Activated naive CD8-positive, alpha-beta T cell treated with anti-CD3 and anti-CD28 coated beads, Interleukin-2, amount 50 U/mL, for 24 hours (primary cell): Measurements from ENCODE around the gene SEL1L.
A peak's percentile ranks its signal among the peaks of the same experiment; 100 is the strongest.
"Not testable (repeated sequence)": the region's sequence is repeated elsewhere in the genome, so short reads cannot be mapped to it uniquely, and the experiment has no call there.

Experiments used
- ATAC-seq: fragments of 150-1000 bp; cut with Tn5 transposase; one replicate; pipeline ENCODE4 v1.10.0; 2021
- DNase-seq: peaks from one replicate; pipeline ENCODE4 v3.0.0; 2021
- H3K27ac Mint-ChIP-seq: one replicate; pipeline ENCODE4 v1.8.0; 2021; ENCODE audit warnings: mild to moderate bottlenecking, mixed read lengths
- H3K27me3 Mint-ChIP-seq: one replicate; pipeline ENCODE4 v1.8.0; 2021; ENCODE audit warnings: mixed read lengths
- H3K36me3 Mint-ChIP-seq: one replicate; pipeline ENCODE4 v1.8.0; 2021; ENCODE audit warnings: low read depth, mixed read lengths
- H3K4me1 Mint-ChIP-seq: one replicate; pipeline ENCODE4 v1.8.0; 2021; ENCODE audit warnings: mixed read lengths
- H3K4me3 Mint-ChIP-seq: one replicate; pipeline ENCODE4 v1.8.0; 2021; ENCODE audit warnings: mild to moderate bottlenecking, moderate library complexity, mixed read lengths
- H3K9me3 Mint-ChIP-seq: one replicate; pipeline ENCODE4 v1.8.0; 2021; ENCODE audit warnings: mixed read lengths

Gene SEL1L

DNA sequence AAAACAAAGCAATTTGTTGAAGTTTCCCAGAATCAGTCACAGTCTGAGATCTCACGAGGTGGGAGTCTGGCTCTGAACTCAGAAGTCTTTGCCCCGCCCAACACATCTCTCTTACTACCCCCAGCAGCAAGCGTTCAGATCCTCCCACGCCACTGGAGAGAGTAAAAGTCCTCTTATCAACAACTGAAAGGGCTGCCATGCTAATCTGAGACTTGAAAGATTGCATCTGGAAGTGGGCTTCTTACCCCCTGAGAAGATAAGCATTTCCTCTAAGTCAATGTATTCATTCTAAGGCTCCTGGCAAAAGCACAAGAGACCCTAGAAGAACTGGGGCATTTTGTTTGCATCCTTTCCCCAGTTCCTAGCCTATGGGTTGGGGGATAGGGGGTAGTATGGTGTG lies 99.4 kb downstream of the SEL1L start:
- Mint-ChIP-seq H3K27me3 (peaks cover 68% of the 10 kb centered on the region), H3K4me1 (peaks cover 12% of the 10 kb centered on the region), H3K9me3 (no peaks in the 10 kb centered on the region)

GRCh38 chr14:81433378-81433777 lies 100.3 kb downstream of the SEL1L start:
- Mint-ChIP-seq H3K4me3 (no peak overlapping the region), H3K36me3 (no peaks in the 10 kb centered on the region), H3K27ac (no peak overlapping the region), H3K4me1 (peaks cover 12% of the 10 kb centered on the region), H3K27me3 (peaks cover 64% of the 10 kb centered on the region), H3K9me3 (no peaks in the 10 kb centered on the region)
- DNase-seq (no peak), ATAC-seq (no peak)

More for the DNA sequence above, 99.4 kb downstream of the SEL1L start:
- no peak for ATAC-seq
- DNase-seq = no peak
- H3K4me3 Mint-ChIP-seq = no peak overlapping the region
- H3K36me3 Mint-ChIP-seq = no peaks in the 10 kb centered on the region
- H3K27ac Mint-ChIP-seq = no peak overlapping the region

- Mint-ChIP-seq H3K4me3 (no peak overlapping the region), H3K4me1 (peaks cover 12% of the 10 kb centered on the region), H3K9me3 (no peaks in the 10 kb centered on the region), H3K27me3 (peaks cover 60% of the 10 kb centered on the region), H3K27ac (no peak overlapping the region), H3K36me3 (no peaks in the 10 kb centered on the region)
- ATAC-seq (no peak), DNase-seq (no peak)
Measured at GRCh38 chr14:81432219-81432661, 101.4 kb downstream of the SEL1L start.

- no peak overlapping the region for H3K4me3 Mint-ChIP-seq
- no peaks in the 10 kb centered on the region for H3K9me3 Mint-ChIP-seq
- DNase-seq = no peak
Measured at GRCh38 chr14:81430235-81430634, 103.4 kb downstream of the SEL1L start.

DNA sequence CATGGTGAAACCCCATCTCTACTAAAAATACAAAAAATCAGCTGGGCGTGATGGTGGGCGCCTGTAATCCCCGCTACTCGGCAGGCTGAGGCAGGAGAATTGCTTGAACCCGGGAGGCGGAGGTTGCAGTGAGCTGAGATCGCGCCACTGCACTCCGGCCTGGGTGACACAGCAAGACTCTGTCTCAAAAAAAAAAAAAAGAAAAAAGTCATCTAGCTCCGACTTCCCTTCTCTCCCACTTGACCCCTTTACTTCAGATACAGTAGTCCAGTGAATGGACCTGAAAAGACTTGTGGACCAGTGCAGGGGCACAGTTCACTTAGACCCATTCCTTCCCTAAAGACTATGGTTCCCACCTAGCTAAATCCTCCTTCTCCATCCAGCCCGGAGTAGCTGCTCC lies 103.9 kb downstream of the SEL1L start:
- H3K4me1 Mint-ChIP-seq, ATAC-seq, H3K9me3 Mint-ChIP-seq, H3K36me3 Mint-ChIP-seq, H3K27ac Mint-ChIP-seq, H3K4me3 Mint-ChIP-seq, DNase-seq: not testable (repeated sequence)
- H3K27me3 Mint-ChIP-seq = peaks cover 52% of the 10 kb centered on the region

More at GRCh38 chr14:81430235-81430634, 103.4 kb downstream of the SEL1L start:
- H3K36me3 Mint-ChIP-seq = no peaks in the 10 kb centered on the region
- H3K27me3 Mint-ChIP-seq = peaks cover 57% of the 10 kb centered on the region
- H3K4me1 Mint-ChIP-seq = peaks cover 3% of the 10 kb centered on the region
- H3K27ac Mint-ChIP-seq = no peak overlapping the region
- no peak for ATAC-seq

- Mint-ChIP-seq H3K27me3 (peaks cover 45% of the 10 kb centered on the region), H3K9me3 (no peaks in the 10 kb centered on the region), H3K27ac (no peak overlapping the region), H3K4me3 (no peak overlapping the region), H3K36me3 (no peaks in the 10 kb centered on the region), H3K4me1 (no peaks in the 10 kb centered on the region)
- DNase-seq = no peak
- ATAC-seq = peak; percentile 43
Measured at GRCh38 chr14:81429028-81429427, 104.6 kb downstream of the SEL1L start.

DNA sequence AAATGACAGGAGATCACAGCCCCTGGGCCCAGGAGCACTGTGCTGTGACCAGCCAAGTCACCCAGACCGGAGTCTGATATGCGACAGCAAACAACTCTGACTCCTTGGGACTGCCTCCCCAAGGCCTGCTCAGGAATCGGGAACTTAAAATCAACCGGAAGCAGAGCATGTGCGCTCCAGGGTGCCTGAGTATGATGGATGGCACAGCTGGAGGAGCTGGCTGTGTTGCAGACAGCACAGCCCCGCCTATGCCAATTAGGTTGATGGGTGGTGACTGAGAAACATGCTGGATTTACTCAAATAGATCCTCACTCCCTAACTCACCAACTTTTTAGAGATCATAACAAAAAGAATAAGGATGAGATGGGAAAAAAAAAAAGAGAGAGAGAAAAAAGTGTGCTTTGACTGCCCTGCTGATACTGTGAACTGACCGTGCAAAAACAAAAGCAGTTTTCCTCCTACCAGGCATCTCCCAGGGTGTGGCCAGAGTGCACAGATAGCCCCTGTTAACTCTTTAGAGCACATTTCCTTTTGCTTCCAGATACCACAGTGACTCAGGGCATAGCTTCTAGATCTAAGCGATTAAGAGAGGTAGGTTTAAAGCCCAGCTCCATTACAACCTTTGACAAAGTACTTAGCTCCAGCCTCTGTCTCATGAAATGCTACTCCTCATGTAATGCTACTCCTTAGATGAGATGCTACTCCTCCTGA lies 106.2 kb downstream of the SEL1L start:
- H3K9me3 Mint-ChIP-seq = no peaks in the 10 kb centered on the region
- no peak overlapping the region for H3K27ac Mint-ChIP-seq
- no peak for ATAC-seq
- H3K36me3 Mint-ChIP-seq = no peaks in the 10 kb centered on the region
- H3K27me3 Mint-ChIP-seq = peaks cover 30% of the 10 kb centered on the region
- no peaks in the 10 kb centered on the region for H3K4me1 Mint-ChIP-seq
- no peak overlapping the region for H3K4me3 Mint-ChIP-seq
- no peak for DNase-seq

- Mint-ChIP-seq H3K27me3 (peaks cover 13% of the 10 kb centered on the region), H3K9me3 (no peaks in the 10 kb centered on the region), H3K36me3 (no peaks in the 10 kb centered on the region), H3K27ac (no peak overlapping the region), H3K4me3 (no peak overlapping the region), H3K4me1 (no peaks in the 10 kb centered on the region)
- no peak for DNase-seq
- ATAC-seq = no peak
Measured at GRCh38 chr14:81423504-81423903, 110.1 kb downstream of the SEL1L start.
